ENCODE results near the gene NAV2.

GRCh38 chr11:20051469-20052399 is 339.1 kb downstream of the NAV2 start:
- TF ChIP-seq CTCF (conservative IDR thresholded peaks at IDR 0.05 in 1 of 2, IDR thresholded peaks at IDR 0.05 in 1 of 2; ENCODE audit: extremely low read depth in 1 of 2, insufficient read depth in 1 of 2, low read depth in 1 of 2, low read length in 2 of 2) (no peak), EZH2 (IDR thresholded peaks at IDR 0.05; ENCODE audit: borderline replicate concordance, low read length) (no peak)
